ENCODE results near the gene GNPAT.

The GNPAT gene

DNA sequence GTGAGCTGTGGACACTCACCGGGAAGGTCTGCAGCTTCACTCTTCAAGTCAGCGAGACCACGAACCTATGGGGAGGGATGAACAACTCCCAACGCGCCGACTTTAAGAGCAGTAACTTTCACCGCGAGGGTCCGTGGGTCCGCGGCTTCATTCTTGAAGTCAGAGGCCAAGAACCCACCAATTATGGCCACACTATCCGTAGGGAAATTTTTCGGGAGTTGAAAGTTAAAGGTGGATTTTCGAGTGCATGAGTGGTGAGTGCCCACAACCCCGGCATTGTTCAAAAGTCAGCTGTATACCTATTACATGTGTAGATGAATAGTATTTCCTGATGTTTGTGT, 77.0 kb downstream of the GNPAT start:
- Histone ChIP-seq H3K4me1 (ENCODE audit: control insufficient read depth, insufficient read depth, low read length) (no peaks in the 10 kb centered on the region), H3K9ac (ENCODE audit: low read length in 2 of 2) (no peak overlapping the region), H3K27me3 (ENCODE audit: control insufficient read depth in 1 of 2, insufficient read depth in 2 of 2, low read length in 2 of 2) (no peaks in the 10 kb centered on the region), H3K27ac (ENCODE audit: low read length) (no peak overlapping the region), H3K36me3 (ENCODE audit: control insufficient read depth in 2 of 2, insufficient read depth in 2 of 2, low read length in 2 of 2) (no peaks in the 10 kb centered on the region), H3K9me3 (ENCODE audit: control insufficient read depth in 2 of 2, low read length in 2 of 2) (no peaks in the 10 kb centered on the region), H3K4me3 (ENCODE audit: low read length in 2 of 2) (no peak overlapping the region)

DNA sequence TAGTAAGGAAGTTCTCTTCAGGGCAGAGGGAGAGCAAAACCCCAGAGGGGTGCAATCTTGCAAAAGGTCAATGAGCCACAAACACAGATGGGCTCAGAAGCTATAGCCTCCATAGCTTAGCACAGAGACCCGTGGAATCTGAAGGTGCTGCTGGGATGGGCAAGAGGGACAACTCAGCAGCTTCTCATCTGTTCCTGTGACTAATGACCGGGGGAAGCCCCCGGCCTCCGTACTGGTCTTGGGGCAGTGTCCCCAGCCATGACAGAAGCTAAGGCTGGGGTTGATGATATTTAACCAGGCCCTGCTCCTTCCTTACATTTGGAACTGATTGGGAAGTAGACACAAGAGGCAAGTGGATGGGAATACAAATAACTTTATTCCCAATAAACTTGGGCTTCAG, 77.6 kb downstream of the GNPAT start:
- H3K27me3 ChIP-seq (ENCODE audit: control insufficient read depth in 1 of 2, insufficient read depth in 2 of 2, low read length in 2 of 2) = no peaks in the 10 kb centered on the region
- H3K9ac ChIP-seq (ENCODE audit: low read length in 2 of 2) = no peak overlapping the region

DNA sequence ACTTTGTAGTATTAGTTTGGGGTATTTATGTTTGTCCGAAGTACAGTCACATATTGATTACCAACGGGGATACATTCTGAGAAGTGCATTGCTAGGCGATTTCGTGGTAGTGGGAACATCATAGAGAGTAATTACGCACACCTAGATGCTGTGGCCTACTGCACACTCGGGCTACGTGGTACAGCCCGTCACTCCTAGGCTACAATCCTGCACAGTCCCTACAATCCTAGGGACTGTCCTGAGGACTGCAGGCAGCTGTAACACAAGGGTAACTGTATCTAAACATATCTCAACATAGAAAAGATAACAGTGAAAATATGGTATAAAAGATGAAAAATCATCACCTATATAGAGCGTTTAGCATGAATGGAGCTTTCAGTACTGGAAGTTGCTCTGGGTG, 78.1 kb downstream of the GNPAT start:
- Histone ChIP-seq H3K9ac (ENCODE audit: low read length in 2 of 2) (no peak overlapping the region), H3K4me3 (ENCODE audit: low read length in 2 of 2) (no peak overlapping the region), H3K4me1 (ENCODE audit: control insufficient read depth, insufficient read depth, low read length) (no peaks in the 10 kb centered on the region), H3K27ac (ENCODE audit: low read length) (no peak overlapping the region), H3K9me3 (ENCODE audit: control insufficient read depth in 2 of 2, low read length in 2 of 2) (no peaks in the 10 kb centered on the region), H3K36me3 (ENCODE audit: control insufficient read depth in 2 of 2, insufficient read depth in 2 of 2, low read length in 2 of 2) (no peaks in the 10 kb centered on the region), H3K27me3 (ENCODE audit: control insufficient read depth in 1 of 2, insufficient read depth in 2 of 2, low read length in 2 of 2) (no peaks in the 10 kb centered on the region)

More for the DNA sequence above, 77.6 kb downstream of the GNPAT start:
- Histone ChIP-seq H3K27ac (ENCODE audit: low read length) (no peak overlapping the region), H3K4me1 (ENCODE audit: control insufficient read depth, insufficient read depth, low read length) (no peaks in the 10 kb centered on the region), H3K4me3 (ENCODE audit: low read length in 2 of 2) (no peak overlapping the region), H3K9me3 (ENCODE audit: control insufficient read depth in 2 of 2, low read length in 2 of 2) (no peaks in the 10 kb centered on the region), H3K36me3 (ENCODE audit: control insufficient read depth in 2 of 2, insufficient read depth in 2 of 2, low read length in 2 of 2) (no peaks in the 10 kb centered on the region)

DNA sequence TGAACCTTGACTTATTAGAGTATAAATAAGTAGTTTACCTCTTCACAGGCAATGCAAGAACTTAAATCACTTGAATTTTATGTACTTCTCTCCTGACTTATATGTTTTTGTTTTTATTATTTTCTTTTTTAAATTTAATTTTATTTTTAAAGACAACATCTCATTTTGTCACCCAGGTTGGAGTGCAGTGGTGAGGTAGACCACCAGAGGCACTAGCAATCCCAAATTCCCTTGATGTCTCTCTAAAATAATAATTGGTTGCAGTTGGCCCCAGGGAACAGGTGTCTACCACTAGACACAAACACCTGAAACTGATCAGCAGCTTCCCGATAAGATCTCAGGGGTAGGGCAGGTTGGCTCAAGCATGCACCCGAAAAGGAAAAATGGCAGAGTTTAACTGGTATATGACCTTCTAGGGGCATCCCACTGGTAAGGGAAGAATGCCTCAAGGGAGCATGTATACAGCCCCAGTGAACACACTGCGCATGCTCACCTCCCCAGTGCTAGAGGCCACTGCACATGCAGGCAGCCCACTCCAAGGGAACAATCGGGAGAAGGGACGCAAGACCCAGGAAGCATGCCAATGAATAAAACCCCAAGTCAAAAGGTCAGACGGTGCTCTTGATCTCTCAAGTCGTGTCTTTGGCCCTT, 82.0 kb downstream of the GNPAT start:
- H3K4me3 ChIP-seq (ENCODE audit: low read length in 2 of 2) = no peak overlapping the region
- no peaks in the 10 kb centered on the region for H3K9me3 ChIP-seq (ENCODE audit: control insufficient read depth in 2 of 2, low read length in 2 of 2)
- no peak overlapping the region for H3K27ac ChIP-seq (ENCODE audit: low read length)
- H3K9ac ChIP-seq (ENCODE audit: low read length in 2 of 2) = no peak overlapping the region
- H3K27me3 ChIP-seq (ENCODE audit: control insufficient read depth in 1 of 2, insufficient read depth in 2 of 2, low read length in 2 of 2) = no peaks in the 10 kb centered on the region
- H3K36me3 ChIP-seq (ENCODE audit: control insufficient read depth in 2 of 2, insufficient read depth in 2 of 2, low read length in 2 of 2) = no peaks in the 10 kb centered on the region
- H3K4me1 ChIP-seq (ENCODE audit: control insufficient read depth, insufficient read depth, low read length) = no peaks in the 10 kb centered on the region

DNA sequence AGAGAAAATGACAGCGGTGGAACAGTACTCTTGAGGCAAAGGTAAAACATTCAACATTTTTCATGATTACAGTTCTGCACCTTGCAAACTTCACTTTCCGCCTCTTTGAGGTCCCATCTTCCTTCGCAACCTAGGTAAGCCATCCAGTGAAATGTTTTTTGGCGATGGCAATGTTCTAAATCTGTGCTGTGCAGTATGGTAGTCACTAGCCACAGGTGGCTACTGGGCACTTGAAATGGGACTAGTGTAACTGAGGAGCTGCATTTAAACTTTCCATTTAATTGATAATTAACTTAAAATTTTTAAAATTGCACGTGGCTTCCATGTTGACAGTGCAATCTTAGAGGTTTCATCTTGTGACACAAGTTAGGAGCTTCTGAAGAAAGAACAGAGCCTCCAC, 83.6 kb downstream of the GNPAT start:
- Histone ChIP-seq H3K4me3 (ENCODE audit: low read length in 2 of 2) (no peak overlapping the region), H3K36me3 (ENCODE audit: control insufficient read depth in 2 of 2, insufficient read depth in 2 of 2, low read length in 2 of 2) (no peaks in the 10 kb centered on the region), H3K4me1 (ENCODE audit: control insufficient read depth, insufficient read depth, low read length) (no peaks in the 10 kb centered on the region), H3K9ac (ENCODE audit: low read length in 2 of 2) (no peak overlapping the region), H3K27me3 (ENCODE audit: control insufficient read depth in 1 of 2, insufficient read depth in 2 of 2, low read length in 2 of 2) (no peaks in the 10 kb centered on the region), H3K9me3 (ENCODE audit: control insufficient read depth in 2 of 2, low read length in 2 of 2) (no peaks in the 10 kb centered on the region), H3K27ac (ENCODE audit: low read length) (no peak overlapping the region)

DNA sequence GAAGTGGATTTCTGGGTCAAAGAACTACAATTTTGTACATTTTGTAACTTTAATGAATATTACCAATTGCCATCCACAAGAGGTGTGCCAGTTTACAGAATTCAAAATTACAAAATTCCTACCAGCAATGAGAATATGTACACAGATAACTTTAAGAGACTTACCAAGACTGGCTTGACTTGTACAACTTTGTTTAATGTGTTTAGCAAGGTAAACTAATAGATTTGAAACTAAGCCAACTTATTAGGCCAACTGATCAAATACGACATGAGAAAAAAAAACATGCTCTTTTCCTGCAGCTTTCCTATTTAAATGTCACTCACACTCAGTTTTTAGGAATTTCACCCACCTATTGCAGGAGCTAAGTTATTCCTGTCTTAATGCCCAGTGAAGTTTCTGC, 85.2 kb downstream of the GNPAT start:
- H3K27ac ChIP-seq (ENCODE audit: low read length) = no peak overlapping the region
- no peaks in the 10 kb centered on the region for H3K4me1 ChIP-seq (ENCODE audit: control insufficient read depth, insufficient read depth, low read length)
- H3K4me3 ChIP-seq (ENCODE audit: low read length in 2 of 2) = no peak overlapping the region
- H3K9ac ChIP-seq (ENCODE audit: low read length in 2 of 2) = no peak overlapping the region
- H3K9me3 ChIP-seq (ENCODE audit: control insufficient read depth in 2 of 2, low read length in 2 of 2) = no peaks in the 10 kb centered on the region
- no peaks in the 10 kb centered on the region for H3K27me3 ChIP-seq (ENCODE audit: control insufficient read depth in 1 of 2, insufficient read depth in 2 of 2, low read length in 2 of 2)
- no peaks in the 10 kb centered on the region for H3K36me3 ChIP-seq (ENCODE audit: control insufficient read depth in 2 of 2, insufficient read depth in 2 of 2, low read length in 2 of 2)
